Measurements from ENCODE around the gene FAHD2B. TPM values are rescaled to one million over a fixed set of nuclear protein-coding genes. Genes with fewer than 3 reads are reported as not detected.
"Not testable (repeated sequence)": the region's sequence is repeated elsewhere in the genome, so short reads cannot be mapped to it uniquely, and the experiment has no call there.

The FAHD2B gene
- total RNA-seq: 24.4 and 24.8 TPM in 2 replicates

GRCh38 chr2:97094772-97095611 is at the start of gene FAHD2B:
FAHD2B (minus strand) TSS chr2:97094882; CDS start chr2:97091706, 3,176 bp downstream.
- intact Hi-C loops (cut with micrococcal nuclease): loop anchor here (1.0 kb wide), 1 partner anchor 132 kb away; no protein-coding TSS in a partner anchor

GRCh38 chr2:97144016-97144415 is 49.3 kb upstream of the FAHD2B start:
- intact Hi-C loops (cut with micrococcal nuclease): not testable (repeated sequence)

GRCh38 chr2:97129090-97129489 is 34.4 kb upstream of the FAHD2B start:
- intact Hi-C loops (cut with micrococcal nuclease): not testable (repeated sequence)

- intact Hi-C loops (cut with micrococcal nuclease): loop anchor here (1.0 to 10.0 kb wide), 3 partner anchors 298 to 579 kb away; partner anchors contain the start of genes ARID5A, CNNM3 and CNNM4
Observed at GRCh38 chr2:97113882-97114255, 19.2 kb upstream of the FAHD2B start.

GRCh38 chr2:97113050-97113881 is 18.6 kb upstream of the FAHD2B start, which contains the start of gene ANKRD36:
ANKRD36 (plus strand) TSS chr2:97113153; CDS start chr2:97113740, 587 bp downstream.
- intact Hi-C loops (cut with micrococcal nuclease): loop anchor here (1.0 to 10.0 kb wide), 3 partner anchors 297 to 578 kb away; partner anchors contain the start of genes ARID5A, CNNM3 and CNNM4

- intact Hi-C loops (cut with micrococcal nuclease): loop anchor here (1.0 to 10.0 kb wide), 7 partner anchors 100 to 578 kb away; partner anchors contain the start of genes ANKRD39, ARID5A, CNNM3 and CNNM4
Observed at GRCh38 chr2:97112320-97113049, 17.8 kb upstream of the FAHD2B start.

GRCh38 chr2:97111246-97111645 is 16.6 kb upstream of the FAHD2B start:
- intact Hi-C loops (cut with micrococcal nuclease): loop anchor here (5.0 to 10.0 kb wide), 2 partner anchors 349 to 576 kb away; partner anchors contain the start of genes ARID5A and CNNM4

- intact Hi-C loops (cut with micrococcal nuclease): not testable (repeated sequence)
Observed at GRCh38 chr2:97106878-97107277, 12.2 kb upstream of the FAHD2B start.

GRCh38 chr2:97098786-97099372 is 4.2 kb upstream of the FAHD2B start:
- intact Hi-C loops (cut with micrococcal nuclease): not testable (repeated sequence)

GRCh38 chr2:97095661-97096060 is 979 bp upstream of the FAHD2B start:
- intact Hi-C loops (cut with micrococcal nuclease): no loop called here

- intact Hi-C loops (cut with micrococcal nuclease): loop anchor here (1.0 kb wide), 1 partner anchor 131 kb away; no protein-coding TSS in a partner anchor
Observed at GRCh38 chr2:97093983-97094771, 505 bp downstream of the FAHD2B start.

- intact Hi-C loops (cut with micrococcal nuclease): not testable (repeated sequence)
Observed at GRCh38 chr2:97092946-97093345, 1.7 kb downstream of the FAHD2B start.

- intact Hi-C loops (cut with micrococcal nuclease): not testable (repeated sequence)
Observed at GRCh38 chr2:97088706-97089105, 6.0 kb downstream of the FAHD2B start.

GRCh38 chr2:97085093-97085492 is 9.6 kb downstream of the FAHD2B start:
- intact Hi-C loops (cut with micrococcal nuclease): not testable (repeated sequence)

- intact Hi-C loops (cut with micrococcal nuclease): not testable (repeated sequence)
Observed at GRCh38 chr2:97083516-97083915, 11.2 kb downstream of the FAHD2B start.

GRCh38 chr2:97082206-97082605 is 12.5 kb downstream of the FAHD2B start:
- intact Hi-C loops (cut with micrococcal nuclease): not testable (repeated sequence)

- intact Hi-C loops (cut with micrococcal nuclease): not testable (repeated sequence)
Observed at GRCh38 chr2:97080855-97081254, 13.8 kb downstream of the FAHD2B start.

- intact Hi-C loops (cut with micrococcal nuclease): not testable (repeated sequence)
Observed at GRCh38 chr2:97077213-97077612, 17.5 kb downstream of the FAHD2B start.

GRCh38 chr2:97070915-97071314 is 23.8 kb downstream of the FAHD2B start:
- intact Hi-C loops (cut with micrococcal nuclease): not testable (repeated sequence)

Measured in T-helper 1 cell treated with Interleukin-12 subunit alpha and Interleukin-12 subunit beta and Interleukin-4 antibody, amounts not matched to agents 30 ng/mL and 1 ng/mL, for 36 hours (primary cell).